D721Med (cell line): ENCODE data around the gene TMEM140.

Experiments used
- DNase-seq: peaks from one replicate; pipeline ENCODE4 v3.0.0; 2011; ENCODE audit warnings: low spot score; ENCODE audit not compliant: insufficient read length
- FAIRE-seq: peaks from 2 replicates; lab custom pipeline; 2011; peaks lifted over from hg19 to GRCh38; lab: Jason Lieb, UNC
- CTCF ChIP-seq: IDR thresholded peaks from 2 replicates; pipeline ENCODE4 v1.5.1; 2012; ENCODE audit warnings: mild to moderate bottlenecking, control low read depth; ENCODE audit not compliant: insufficient read depth; ENCODE audit errors: missing control alignments

TMEM140 gene

GRCh38 chr7:135158141-135158655 lies 10.3 kb downstream of the TMEM140 start:
- no peak for FAIRE-seq
- no peak for DNase-seq
- TF ChIP-seq CTCF = no peak

GRCh38 chr7:135158874-135159273 lies 11.0 kb downstream of the TMEM140 start:
- DNase-seq (no peak), FAIRE-seq (no peak)
- no peak for TF ChIP-seq CTCF

GRCh38 chr7:135159359-135160085 lies 11.7 kb downstream of the TMEM140 start:
- FAIRE-seq (no peak), DNase-seq (no peak)
- TF ChIP-seq CTCF = no peak

- no peak for TF ChIP-seq CTCF
- FAIRE-seq (no peak), DNase-seq (no peak)
These were observed 12.4 kb downstream of the TMEM140 start for GRCh38 chr7:135160098-135160857.

- TF ChIP-seq CTCF = no peak
- FAIRE-seq (no peak), DNase-seq (no peak)
These were observed 13.2 kb downstream of the TMEM140 start for GRCh38 chr7:135160858-135161653.

- TF ChIP-seq CTCF = no peak
- DNase-seq (no peak), FAIRE-seq (no peak)
These were observed 13.8 kb downstream of the TMEM140 start for GRCh38 chr7:135161669-135162068.
